Uterus (tissue), 4 donors: Measurements from ENCODE around the gene GRK5. TPM values are rescaled to one million over a fixed set of nuclear protein-coding genes. Genes with fewer than 3 reads are reported as not detected.
A peak's percentile ranks its signal among the peaks of the same experiment; 100 is the strongest.

Source experiments
- DNase-seq, 2 donors: peaks; one replicate each; pipeline ENCODE4 v3.0.0-alpha.2; 2019 to 2020
- H3K27ac ChIP-seq, 2 donors: fragments of 200-600 bp; sonication (generic); 1 replicate in 1 of 2; 2 replicates in 1 of 2; pipeline ENCODE4 v1.5.1; 2016 to 2018
- H3K27me3 ChIP-seq, 2 donors: fragments of 200-600 bp; sonication (generic); one replicate each; pipeline ENCODE4 v1.5.1; 2018 to 2019; ENCODE audit warnings: control low read depth in 1 of 2
- H3K36me3 ChIP-seq, 2 donors: fragments of 200-600 bp; sonication (generic); one replicate each; pipeline ENCODE4 v1.5.1; 2019; ENCODE audit warnings: control low read depth in 1 of 2
- H3K4me1 ChIP-seq, 2 donors: fragments of 200-600 bp; sonication (generic); one replicate each; pipeline ENCODE4 v1.5.1; 2018 to 2019; ENCODE audit warnings: control low read depth in 1 of 2
- H3K4me3 ChIP-seq, 2 donors: fragments of 200-600 bp; sonication (generic); 1 replicate in 1 of 2; 2 replicates in 1 of 2; pipeline ENCODE4 v1.5.1; 2018 to 2019; ENCODE audit warnings: mild to moderate bottlenecking in 1 of 2
- H3K9me3 ChIP-seq, 2 donors: fragments of 200-600 bp; sonication (generic); one replicate each; pipeline ENCODE4 v1.5.1; 2019; ENCODE audit warnings: control low read depth in 1 of 2
- POLR2A ChIP-seq, 2 donors: fragments of 450-650 bp; IDR thresholded peaks; one replicate each; pipeline ENCODE4 v1.6.1; 2016; ENCODE audit warnings: antibody characterized with exemption in 2 of 2, mild to moderate bottlenecking in 1 of 2, moderate library complexity in 1 of 2
- intact Hi-C: fragments of 100-400 bp; cut with DNase I; formaldehyde crosslinking; loops from one replicate; pipeline ENCODE4 v1.15.1; 2023; ENCODE audit warnings: low total_unique reads
- total RNA-seq, 4 donors: library from RNA; depleted of rRNA in 3 of 4; stranded (reverse); fragments of >200 nt in 3 of 4; gene quantifications; one replicate each; pipeline versions ENCODE4 v1.1.0 to v1.2.4, GENCODE V29; 2014 to 2023
- TF ChIP-seq, protein P1 (sequence below), 4 experiments: fragments of 200-600 bp in 2 of 4; fragments of 450-650 bp in 2 of 4; sonication (generic) in 2 of 4; IDR thresholded peaks; one replicate each; pipeline ENCODE4 v1.5.1; 2016 to 2019; ENCODE audit warnings: antibody characterized with exemption in 4 of 4, mild to moderate bottlenecking in 2 of 4, moderate library complexity in 1 of 4
- donor health status: DM: yes; HTN: yes; CAD: no.

Gene GRK5
- total RNA-seq, 4 donors from 2014 or later: 11.6 to 34.6 (median 14.1) TPM

DNA sequence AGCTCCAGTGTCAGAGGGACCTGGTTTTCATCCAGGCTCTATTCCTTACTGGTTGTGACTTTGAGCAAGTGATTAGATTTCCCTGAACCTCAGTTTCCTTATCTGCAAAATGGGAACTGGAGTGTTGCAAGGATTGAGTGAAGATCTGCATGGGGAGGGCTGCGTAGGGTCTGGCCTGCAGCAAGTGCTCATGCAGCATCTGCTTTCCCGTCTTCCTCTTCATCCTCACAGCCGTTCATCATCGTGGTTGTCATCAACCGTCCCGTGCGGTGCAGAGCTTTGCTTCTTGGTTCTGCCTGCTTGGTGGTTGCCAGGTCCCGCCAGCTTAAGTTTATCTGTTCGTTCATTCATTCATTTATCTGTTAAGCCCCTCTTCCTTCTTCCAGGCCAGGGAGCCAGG, 135.0 kb downstream of the GRK5 start:
- no peak overlapping the region for H3K4me3 ChIP-seq
- peak overlapping the region; percentile 37 to 74 for H3K27ac ChIP-seq
- H3K9me3 ChIP-seq: no peaks in the 10 kb centered on the region
- no peaks in the 10 kb centered on the region for H3K36me3 ChIP-seq
- TF ChIP-seq, protein P1, sequence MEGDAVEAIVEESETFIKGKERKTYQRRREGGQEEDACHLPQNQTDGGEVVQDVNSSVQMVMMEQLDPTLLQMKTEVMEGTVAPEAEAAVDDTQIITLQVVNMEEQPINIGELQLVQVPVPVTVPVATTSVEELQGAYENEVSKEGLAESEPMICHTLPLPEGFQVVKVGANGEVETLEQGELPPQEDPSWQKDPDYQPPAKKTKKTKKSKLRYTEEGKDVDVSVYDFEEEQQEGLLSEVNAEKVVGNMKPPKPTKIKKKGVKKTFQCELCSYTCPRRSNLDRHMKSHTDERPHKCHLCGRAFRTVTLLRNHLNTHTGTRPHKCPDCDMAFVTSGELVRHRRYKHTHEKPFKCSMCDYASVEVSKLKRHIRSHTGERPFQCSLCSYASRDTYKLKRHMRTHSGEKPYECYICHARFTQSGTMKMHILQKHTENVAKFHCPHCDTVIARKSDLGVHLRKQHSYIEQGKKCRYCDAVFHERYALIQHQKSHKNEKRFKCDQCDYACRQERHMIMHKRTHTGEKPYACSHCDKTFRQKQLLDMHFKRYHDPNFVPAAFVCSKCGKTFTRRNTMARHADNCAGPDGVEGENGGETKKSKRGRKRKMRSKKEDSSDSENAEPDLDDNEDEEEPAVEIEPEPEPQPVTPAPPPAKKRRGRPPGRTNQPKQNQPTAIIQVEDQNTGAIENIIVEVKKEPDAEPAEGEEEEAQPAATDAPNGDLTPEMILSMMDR (IDR thresholded peaks at IDR 0.05): no peak
- no peak for TF ChIP-seq POLR2A (IDR thresholded peaks at IDR 0.05)
- DNase-seq: no peak
- intact Hi-C loops: no loop called here
- peaks cover 7 to 10% of the 10 kb centered on the region in 2 donors for H3K4me1 ChIP-seq
- no peaks in the 10 kb centered on the region for H3K27me3 ChIP-seq

DNA sequence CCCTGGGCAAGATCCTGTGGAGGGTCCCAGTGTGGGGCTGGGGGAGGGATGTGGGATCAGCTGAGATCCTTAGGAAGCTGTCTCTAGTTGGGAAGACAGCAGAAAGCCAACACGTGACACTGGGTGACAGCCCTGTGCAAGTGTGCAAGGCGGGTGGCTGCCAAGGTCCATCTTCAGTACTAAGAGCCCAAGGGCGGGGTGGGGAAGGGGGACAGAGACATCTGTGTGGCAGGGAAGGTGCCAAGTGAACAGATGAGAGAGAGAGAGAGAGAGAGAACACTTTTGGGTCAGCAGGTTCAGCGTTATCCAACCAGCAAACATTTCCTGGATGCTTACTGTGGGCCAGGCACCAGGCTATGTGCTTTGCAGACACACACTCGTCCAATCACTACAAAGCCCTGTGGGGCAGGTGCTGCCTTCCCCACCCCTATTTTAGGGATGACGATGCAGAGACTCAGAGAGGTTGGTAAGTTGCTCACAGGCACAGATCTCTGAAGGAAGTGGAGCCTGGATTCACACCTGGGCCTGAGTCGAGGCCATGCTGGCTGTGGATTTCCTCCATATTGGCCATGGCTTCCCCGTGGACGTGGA, 135.7 kb downstream of the GRK5 start:
- Histone ChIP-seq H3K4me3 (no peak overlapping the region), H3K9me3 (no peaks in the 10 kb centered on the region), H3K36me3 (no peaks in the 10 kb centered on the region), H3K27ac (no peak overlapping the region), H3K27me3 (no peaks in the 10 kb centered on the region), H3K4me1 (peaks cover 7 to 10% of the 10 kb centered on the region in 2 donors)
- DNase-seq: no peak
- intact Hi-C loops: no loop called here
- TF ChIP-seq, protein P1 (IDR thresholded peaks at IDR 0.05): no peak
- TF ChIP-seq POLR2A (IDR thresholded peaks at IDR 0.05): no peak

DNA sequence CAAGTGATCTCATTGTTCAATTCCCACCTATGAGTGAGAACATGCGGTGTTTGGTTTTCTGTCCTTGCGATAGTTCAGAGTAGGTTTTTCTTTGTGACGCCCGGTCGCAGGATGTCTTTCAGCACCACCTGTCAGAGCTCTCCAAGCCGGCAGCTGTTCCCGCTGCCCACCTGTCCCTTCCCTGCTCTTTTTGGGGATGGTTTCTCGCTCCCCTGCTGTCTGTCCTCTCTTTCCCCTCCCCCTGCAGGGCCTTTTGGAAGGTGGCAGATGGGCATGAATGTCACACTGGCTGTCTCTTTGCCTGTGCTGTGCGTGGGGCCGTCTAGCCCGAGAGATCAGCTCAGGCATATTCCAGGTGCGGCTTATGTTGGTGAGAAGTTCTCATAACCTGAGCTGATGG, 137.0 kb downstream of the GRK5 start:
- Histone ChIP-seq H3K27ac (no peak overlapping the region), H3K36me3 (no peaks in the 10 kb centered on the region), H3K4me3 (no peak overlapping the region), H3K9me3 (no peaks in the 10 kb centered on the region), H3K27me3 (no peaks in the 10 kb centered on the region), H3K4me1 (peaks cover 10 to 16% of the 10 kb centered on the region in 2 donors)
- intact Hi-C loops: no loop called here
- TF ChIP-seq, protein P1 (IDR thresholded peaks at IDR 0.05): no peak
- TF ChIP-seq POLR2A (IDR thresholded peaks at IDR 0.05): no peak
- no peak for DNase-seq

DNA sequence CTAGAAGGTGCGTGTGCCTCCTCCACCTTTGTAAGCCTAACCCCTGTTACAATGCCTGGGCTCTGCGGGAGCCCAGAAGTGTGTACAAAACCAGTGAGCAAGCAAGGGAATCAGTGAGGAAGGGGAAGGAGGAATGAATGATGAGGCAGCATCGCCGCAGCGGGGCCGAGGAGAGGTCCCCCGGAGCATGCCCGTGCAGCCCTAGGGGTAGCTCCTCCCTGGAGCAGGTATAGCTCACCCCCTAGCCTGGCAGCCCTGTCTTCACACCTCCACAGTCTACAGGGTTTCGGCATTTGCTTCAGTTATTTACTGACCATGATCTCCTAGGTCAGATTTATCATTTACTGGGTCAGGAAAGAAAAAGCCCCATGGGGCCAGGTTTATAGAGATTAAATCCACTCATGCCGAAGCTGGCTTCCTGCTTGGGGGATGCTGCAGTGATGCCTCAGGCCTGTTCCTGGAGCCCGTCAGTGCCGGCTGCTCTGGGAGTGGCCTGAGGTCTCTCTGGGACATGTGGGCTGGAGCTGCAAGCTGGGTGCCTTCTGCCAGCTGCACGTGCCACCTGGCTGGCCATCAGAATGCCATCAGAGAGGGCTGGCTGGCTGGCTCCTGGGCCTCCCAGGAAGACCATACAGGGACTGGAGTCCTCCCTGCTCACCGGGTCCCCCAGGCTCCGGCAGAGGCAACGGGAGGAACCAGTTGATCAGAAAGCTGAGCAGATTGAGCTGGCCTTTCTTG, 138.9 kb downstream of the GRK5 start:
- Histone ChIP-seq H3K27ac (no peak overlapping the region), H3K4me1 (peaks cover 5 to 18% of the 10 kb centered on the region in 2 donors)

More for the DNA sequence above, 138.9 kb downstream of the GRK5 start:
- Histone ChIP-seq H3K9me3 (no peaks in the 10 kb centered on the region), H3K27me3 (no peaks in the 10 kb centered on the region), H3K36me3 (no peaks in the 10 kb centered on the region), H3K4me3 (no peak overlapping the region)
- TF ChIP-seq, protein P1 (IDR thresholded peaks at IDR 0.05): no peak
- TF ChIP-seq POLR2A (IDR thresholded peaks at IDR 0.05): no peak
- intact Hi-C loops: no loop called here
- DNase-seq: no peak
